Erythroblast (primary cell): Measurements from ENCODE around the gene TSPAN9.

Source experiments
- GATA1 ChIP-seq: IDR thresholded peaks from 2 replicates; pipeline ENCODE4 v1.6.1; 2011; ENCODE audit warnings: low read depth, mild to moderate bottlenecking, control low read depth, low read length, moderate library complexity
- POLR2A ChIP-seq: IDR thresholded peaks from 2 replicates; pipeline ENCODE4 v1.6.1; 2011; ENCODE audit warnings: mild to moderate bottlenecking, low read length

DNA sequence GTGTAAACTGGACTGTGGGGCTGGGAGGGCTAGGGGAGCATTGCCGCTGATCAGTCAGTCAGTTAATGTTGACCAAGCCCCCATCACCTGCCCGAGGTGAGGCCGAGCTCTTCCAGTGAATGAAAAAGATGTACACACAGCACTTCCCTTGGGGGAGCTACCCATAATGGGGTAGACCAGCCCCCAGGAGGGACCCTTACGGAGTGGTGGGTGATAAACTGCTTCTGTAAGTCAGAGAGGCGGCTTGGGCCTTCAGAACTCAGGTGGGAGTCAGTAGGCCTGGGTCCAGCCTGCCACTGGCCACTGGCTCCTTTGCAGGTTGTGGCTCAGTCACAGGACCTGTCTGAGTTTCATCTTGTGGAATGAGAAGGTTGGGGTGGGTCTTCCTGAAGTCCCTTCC, 43.5 kb downstream of the TSPAN9 start:
- no peak for TF ChIP-seq POLR2A
- TF ChIP-seq GATA1 = no peak
